ENCODE results near the gene MARS1.

MARS1 gene

GRCh38 chr12:57528831-57529555, 41.1 kb downstream of the MARS1 start:
- no peak for DNase-seq (ENCODE audit: low read depth in 2 of 2)

- DNase-seq (ENCODE audit: low read depth in 2 of 2): no peak
These were observed 42.0 kb downstream of the MARS1 start for GRCh38 chr12:57529831-57530230.

GRCh38 chr12:57530396-57531142, 42.7 kb downstream of the MARS1 start:
- no peak for DNase-seq (ENCODE audit: low read depth in 2 of 2)

GRCh38 chr12:57531836-57532235, 44.0 kb downstream of the MARS1 start:
- DNase-seq (ENCODE audit: low read depth in 2 of 2): no peak

- DNase-seq (ENCODE audit: low read depth in 2 of 2): no peak
These were observed 45.2 kb downstream of the MARS1 start for GRCh38 chr12:57533108-57533507.

GRCh38 chr12:57534250-57534649, 46.4 kb downstream of the MARS1 start:
- no peak for DNase-seq (ENCODE audit: low read depth in 2 of 2)

GRCh38 chr12:57534991-57535543, 47.2 kb downstream of the MARS1 start:
- no peak for DNase-seq (ENCODE audit: low read depth in 2 of 2)

GRCh38 chr12:57535764-57536596, 48.1 kb downstream of the MARS1 start:
- no peak for DNase-seq (ENCODE audit: low read depth in 2 of 2)

GRCh38 chr12:57536597-57536942, 48.7 kb downstream of the MARS1 start:
- DNase-seq (ENCODE audit: low read depth in 2 of 2): no peak

GRCh38 chr12:57539134-57539768, 51.4 kb downstream of the MARS1 start:
- no peak for DNase-seq (ENCODE audit: low read depth in 2 of 2)

- DNase-seq (ENCODE audit: low read depth in 2 of 2): no peak
These were observed 53.1 kb downstream of the MARS1 start for GRCh38 chr12:57541001-57541400.

- no peak for DNase-seq (ENCODE audit: low read depth in 2 of 2)
These were observed 53.8 kb downstream of the MARS1 start for GRCh38 chr12:57541717-57542116.

- no peak for DNase-seq (ENCODE audit: low read depth in 2 of 2)
These were observed 55.7 kb downstream of the MARS1 start for GRCh38 chr12:57543581-57543980.

- DNase-seq (ENCODE audit: low read depth in 2 of 2): no peak
These were observed 58.1 kb downstream of the MARS1 start for GRCh38 chr12:57545809-57546437.

GRCh38 chr12:57546438-57547287, 58.8 kb downstream of the MARS1 start, which contains the start of gene DCTN2:
TSS of gene DCTN2 (minus strand) at chr12:57547192. CDS start at chr12:57547063, 129 bp downstream.
- peak; percentile 92 to 93 for DNase-seq (ENCODE audit: low read depth in 2 of 2)

GRCh38 chr12:57547288-57548012, 59.6 kb downstream of the MARS1 start:
- no peak for DNase-seq (ENCODE audit: low read depth in 2 of 2)

GRCh38 chr12:57548013-57548315, 60.1 kb downstream of the MARS1 start:
- DNase-seq (ENCODE audit: low read depth in 2 of 2): no peak

- DNase-seq (ENCODE audit: low read depth in 2 of 2): no peak
These were observed 60.6 kb downstream of the MARS1 start for GRCh38 chr12:57548488-57548887.

GRCh38 chr12:57549203-57549908, 61.5 kb downstream of the MARS1 start:
- no peak for DNase-seq (ENCODE audit: low read depth in 2 of 2)
